GM19463 (cell line): ENCODE data around the gene MUC4.

Experiments
- ATAC-seq: cut with Tn5 transposase; IDR thresholded peaks from one replicate; pipeline ENCODE4 v1.9.1; 2021; ENCODE audit warnings: mild to moderate bottlenecking, moderate library complexity; ENCODE audit not compliant: unreplicated experiment

Gene MUC4

GRCh38 chr3:195811756-195812155 is at the start of gene MUC4:
TSS of gene MUC4 (minus strand) at chr3:195811929. CDS start at chr3:195811817, 112 bp downstream.
- ATAC-seq = no peak

- no peak for ATAC-seq
Observed at GRCh38 chr3:195860456-195860855, 48.7 kb upstream of the MUC4 start.

- no peak for ATAC-seq
Observed at GRCh38 chr3:195859846-195860411, 48.2 kb upstream of the MUC4 start.

- ATAC-seq = no peak
Observed at GRCh38 chr3:195859061-195859845, 47.5 kb upstream of the MUC4 start.

DNA sequence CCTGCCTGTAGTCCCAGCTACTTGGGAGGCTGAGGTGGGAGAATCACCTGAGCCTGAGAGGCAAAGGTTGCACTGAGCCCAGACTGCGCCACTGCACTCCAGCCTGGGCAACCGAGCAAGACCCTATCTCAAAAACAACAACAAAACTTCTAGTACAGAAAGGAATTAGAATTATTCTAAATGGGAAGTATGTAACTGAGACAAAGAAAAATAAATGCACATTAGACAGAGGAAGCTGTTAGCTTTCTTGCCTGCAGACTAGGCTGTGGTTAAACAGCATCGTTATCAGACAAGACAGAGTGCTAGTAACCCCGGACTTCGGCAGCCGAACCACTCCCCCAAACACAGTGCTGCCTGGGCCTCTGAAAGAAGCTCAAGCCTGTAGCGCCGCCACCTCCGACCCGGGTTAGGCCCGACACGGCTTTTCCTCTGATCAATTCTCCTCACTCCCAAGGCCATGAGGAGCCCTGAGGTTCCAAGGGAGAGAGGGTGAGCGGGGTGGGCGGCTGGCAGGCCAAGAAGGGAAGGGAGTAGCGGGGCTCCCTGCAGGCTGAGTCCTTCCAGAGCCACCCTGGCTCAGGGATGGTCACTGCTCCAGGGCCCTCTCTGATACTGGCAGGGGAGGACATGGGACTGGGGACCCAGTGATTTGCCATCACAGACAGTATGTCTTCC is 44.8 kb upstream of the MUC4 start:
- ATAC-seq = no peak

DNA sequence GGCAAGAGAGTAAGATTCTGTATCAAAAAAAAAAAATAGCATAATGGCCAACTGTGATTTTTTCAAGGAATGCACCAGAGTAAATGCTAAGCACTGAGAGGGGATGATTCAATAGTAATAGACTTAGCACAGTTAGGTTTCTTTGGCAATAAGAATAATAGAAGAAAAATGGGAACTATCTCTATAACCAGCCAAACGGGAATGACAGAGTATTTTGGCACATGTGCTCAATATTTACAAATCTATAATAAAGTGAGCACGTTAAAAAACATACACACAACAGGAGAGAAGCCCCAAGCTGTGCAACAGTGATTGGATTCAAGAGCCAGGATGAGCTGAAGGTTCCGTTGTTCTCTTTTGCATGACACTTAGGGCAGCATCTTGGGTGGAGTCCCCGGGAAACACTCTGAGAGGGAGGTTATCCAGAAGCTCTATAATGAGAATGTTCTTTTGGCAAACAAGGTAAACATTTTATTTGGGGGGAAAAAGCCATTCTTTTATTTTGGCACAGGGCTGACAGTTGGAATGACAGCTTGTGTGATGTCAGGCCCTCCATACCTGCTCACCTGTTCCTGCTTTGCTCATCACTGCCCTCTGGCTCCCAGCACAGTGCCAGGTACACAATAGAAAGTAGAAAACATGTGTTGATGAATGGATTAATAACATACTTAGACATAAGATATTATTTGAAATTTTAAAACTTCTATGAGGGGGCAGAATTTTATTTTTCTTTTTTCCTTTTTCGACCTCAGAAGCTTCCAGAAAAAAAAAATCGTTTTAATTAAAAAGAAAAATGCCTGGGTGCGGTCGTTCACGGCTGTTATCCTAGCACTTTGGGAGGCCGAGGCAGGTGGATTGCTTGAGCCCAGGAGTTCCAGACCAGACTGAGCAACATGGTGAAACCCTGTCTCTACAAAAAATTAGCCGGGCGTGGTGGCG is 44.0 kb upstream of the MUC4 start:
- no peak for ATAC-seq

DNA sequence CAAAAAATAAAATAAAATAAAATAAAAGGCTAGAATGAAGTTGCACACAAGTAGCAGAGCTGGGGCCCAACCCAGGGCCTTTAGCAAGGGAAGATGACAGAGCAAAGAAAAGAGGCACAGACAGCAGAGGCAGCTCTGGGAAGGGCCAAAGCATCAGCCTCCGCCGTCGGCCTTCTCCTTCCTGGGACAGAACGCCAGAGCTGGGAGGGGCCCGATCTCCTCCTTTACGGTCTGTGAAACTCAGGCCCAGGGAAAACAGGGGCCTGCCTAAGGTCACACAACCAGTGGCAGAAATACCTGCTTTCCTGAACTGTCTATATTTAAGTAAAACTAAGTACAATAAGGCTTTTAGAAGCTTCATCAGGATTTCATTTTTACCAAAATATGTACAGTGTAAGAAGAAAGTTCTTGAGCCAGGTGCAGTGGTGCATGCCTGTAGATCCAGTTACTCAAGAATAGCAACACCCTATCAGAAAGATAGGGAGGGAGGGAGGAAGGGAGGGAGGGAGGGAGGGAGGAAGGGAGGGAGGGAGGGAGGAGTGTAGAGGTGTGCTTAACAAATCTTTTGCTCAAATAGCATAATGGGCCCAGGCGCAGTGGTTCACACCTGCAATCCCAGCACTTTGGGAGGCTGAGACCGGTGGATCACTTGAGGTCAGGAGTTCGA is 43.0 kb upstream of the MUC4 start:
- no peak for ATAC-seq

GRCh38 chr3:195853996-195854395 is 42.3 kb upstream of the MUC4 start:
- no peak for ATAC-seq

DNA sequence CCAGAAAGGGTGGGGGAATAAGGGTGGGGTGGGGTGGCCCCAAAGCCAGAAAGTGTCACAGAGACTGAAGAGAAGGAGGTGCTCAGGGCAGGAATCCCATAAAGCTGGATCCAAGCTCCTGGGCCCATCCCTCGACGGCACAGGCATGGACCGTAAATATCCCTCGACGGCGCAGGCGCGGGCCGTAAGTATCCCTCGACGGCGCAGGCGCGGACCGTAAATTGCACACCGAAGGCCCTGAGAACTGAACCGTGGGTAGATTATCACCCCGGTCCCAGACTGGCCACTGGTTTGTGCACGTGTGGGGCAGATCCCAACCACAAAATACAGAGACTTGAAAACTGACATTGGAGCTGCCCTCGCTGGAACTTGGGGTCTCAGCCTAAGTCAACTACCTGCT is 41.3 kb upstream of the MUC4 start:
- no peak for ATAC-seq

DNA sequence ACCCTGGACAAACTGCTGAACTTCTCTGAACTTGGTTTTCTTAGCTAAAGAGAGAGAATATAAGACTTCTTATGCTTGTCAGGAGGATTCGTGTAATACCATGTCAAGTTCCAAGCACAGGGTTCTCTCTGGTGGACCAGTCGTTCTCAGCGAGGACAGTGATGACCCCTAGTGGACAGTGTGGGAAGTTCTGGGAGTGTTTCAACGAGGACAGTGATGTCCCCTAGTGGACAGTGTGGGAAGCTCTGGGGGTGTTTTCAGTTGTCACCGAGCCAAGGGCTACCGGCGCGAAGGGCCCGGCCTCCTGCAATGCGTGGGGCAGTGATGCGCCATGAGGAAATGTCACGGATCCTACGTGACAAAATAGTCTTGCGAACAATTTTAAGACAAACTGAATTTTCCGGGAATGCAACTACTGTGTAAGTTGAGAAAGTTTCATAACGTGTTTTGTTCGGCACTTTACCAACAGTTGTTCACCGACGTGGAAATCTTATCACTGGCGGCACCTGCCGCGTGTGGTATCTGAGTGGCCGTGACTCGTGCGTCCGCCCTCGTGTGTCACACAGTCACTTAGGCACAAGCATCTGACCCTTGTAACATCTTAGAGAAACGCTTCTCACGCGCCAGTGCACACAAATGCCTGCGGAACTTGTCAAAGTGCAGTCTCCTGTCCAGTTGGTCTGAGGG is 39.3 kb upstream of the MUC4 start:
- ATAC-seq = peak; percentile 87

DNA sequence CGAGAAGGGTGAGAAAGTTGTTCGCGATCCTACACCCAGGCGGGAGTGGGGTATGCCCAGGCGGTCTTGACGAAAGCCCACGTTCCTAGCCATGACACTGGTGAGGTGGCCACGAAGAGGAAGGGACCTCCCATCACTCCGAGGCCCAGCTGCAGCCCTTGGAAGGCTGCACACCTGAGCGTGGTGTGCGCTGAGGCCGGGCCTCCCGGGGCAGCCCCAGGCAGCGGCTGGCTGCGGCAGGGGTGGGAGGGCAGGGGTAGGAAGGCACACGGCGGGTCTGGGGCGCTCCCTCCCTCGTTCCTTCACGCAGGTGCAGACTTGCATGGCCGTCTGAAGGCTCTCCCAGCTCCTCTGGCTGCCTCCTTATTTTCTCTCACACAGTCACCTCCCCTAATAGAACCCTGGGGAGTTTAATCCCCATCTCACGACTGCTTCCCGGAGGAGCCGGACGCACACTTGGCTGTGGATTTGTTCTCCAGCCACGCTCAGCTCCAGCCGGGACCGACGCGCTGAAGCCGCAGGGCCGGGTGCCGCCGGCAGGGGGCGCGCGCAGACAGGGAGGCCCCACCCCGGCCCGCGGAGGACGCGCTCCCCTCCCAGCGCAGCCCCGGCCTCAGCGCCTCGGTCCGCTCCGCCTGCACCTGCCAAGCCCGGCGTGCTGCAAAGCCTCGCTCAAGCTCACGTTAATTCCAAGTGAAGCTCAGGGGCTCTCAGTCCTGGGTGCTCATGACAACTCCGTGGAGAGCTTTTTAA is 37.8 kb upstream of the MUC4 start:
- no peak for ATAC-seq

- ATAC-seq = no peak
Observed at GRCh38 chr3:195847055-195847950, 35.6 kb upstream of the MUC4 start.

DNA sequence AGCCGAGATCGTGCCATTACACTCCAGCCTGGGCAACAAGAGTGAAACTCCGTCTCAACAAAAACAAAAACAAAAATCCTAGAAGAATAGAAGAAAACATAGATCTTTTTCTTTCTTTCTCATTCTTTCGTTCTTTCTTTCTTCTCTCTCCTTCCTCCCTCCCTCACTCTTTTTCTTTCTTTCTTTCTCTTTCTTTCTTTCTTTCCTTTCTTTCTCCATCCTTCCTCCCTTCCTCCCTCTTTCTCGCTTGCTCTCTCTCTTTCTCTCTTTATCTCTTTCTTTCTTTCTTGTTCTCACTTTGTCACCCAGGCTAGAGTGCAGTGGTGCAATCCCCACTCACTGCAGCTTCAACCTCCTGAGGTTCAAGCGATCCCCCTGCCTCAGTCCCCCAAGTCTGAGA is 33.8 kb upstream of the MUC4 start:
- ATAC-seq = no peak

DNA sequence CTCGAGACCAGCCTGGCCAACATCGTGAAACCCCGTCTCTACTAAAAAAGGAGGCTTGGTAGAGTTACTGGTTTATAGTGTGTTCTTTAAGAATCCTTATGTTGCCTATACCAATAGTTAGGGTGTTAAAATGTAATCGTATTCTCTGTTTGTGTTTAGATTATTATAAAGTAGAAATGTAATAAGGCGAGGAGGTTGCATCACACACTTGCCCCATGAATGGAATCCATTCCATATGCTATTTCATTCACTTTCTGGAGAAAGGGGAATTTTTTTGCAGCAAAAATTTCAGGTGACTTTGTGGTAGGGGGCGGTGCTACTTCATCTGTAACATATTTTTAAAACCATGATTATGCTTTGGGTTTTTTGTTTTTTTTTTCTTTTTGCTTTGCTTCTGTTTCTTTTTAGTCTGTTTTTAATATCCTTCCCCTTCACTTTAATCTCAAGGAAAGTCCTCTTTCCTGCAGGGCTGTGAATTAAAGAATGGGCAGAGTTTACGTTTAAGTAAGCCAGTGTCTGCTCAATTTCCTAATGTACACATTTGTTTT is 33.0 kb upstream of the MUC4 start:
- ATAC-seq = no peak

- no peak for ATAC-seq
Observed at GRCh38 chr3:195839260-195840010, 27.7 kb upstream of the MUC4 start.

- peak; percentile 63 for ATAC-seq
Observed at GRCh38 chr3:195838714-195839113, 27.0 kb upstream of the MUC4 start.

- ATAC-seq = no peak
Observed at GRCh38 chr3:195836476-195837135, 24.9 kb upstream of the MUC4 start.
